Effector CD8-positive, alpha-beta T cell (primary cell): Measurements from ENCODE around the gene LRTM2.

Experiments used
- DNase-seq: peaks from one replicate; lab custom pipeline; 2025; lab: John Stamatoyannopoulos, UW

The LRTM2 gene

DNA sequence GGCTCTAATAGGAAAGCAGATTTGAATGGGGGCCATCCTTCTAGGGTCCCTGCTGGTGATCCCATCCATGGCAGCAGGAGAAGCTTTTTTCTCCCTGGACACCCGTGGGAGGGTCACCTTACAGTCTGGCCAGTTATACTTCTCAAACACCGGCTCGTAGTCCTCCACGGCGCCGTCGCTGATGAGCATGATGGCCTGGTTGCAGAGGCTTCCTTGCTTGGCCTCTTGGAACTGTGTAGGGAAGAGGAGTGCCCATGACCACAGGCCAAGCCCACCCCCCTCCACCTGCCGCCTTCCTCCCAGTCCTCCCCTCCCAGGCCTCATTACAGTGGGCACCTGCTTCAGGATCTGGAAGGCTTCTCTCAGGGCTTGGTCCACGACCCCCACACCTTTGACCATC, 64.3 kb downstream of the LRTM2 start:
- no peak for DNase-seq

DNA sequence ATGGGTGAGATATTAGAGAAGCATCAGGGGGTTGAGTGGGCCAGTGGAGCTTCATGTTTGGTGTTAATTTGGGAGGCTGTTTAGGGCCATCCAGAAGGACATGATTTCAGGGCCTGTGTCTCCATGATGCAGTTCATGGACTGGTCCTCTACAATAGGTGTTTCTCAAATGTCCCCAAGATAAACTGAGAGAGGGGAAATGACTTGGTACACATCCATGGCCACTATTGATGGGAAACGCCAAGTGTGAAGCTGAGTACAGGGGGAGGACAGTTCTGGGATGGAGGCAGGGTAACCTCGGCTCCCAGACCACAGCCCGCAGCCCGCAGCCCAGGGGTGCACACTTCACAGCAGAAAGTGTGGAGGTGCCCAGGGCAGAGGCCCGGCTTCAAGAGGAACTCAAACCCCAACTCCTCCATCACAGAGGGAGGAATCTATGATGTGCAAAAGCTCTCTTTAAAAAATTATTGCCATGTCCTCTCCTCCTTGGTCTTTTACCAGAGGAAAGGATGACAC, 64.8 kb downstream of the LRTM2 start:
- DNase-seq = no peak

DNA sequence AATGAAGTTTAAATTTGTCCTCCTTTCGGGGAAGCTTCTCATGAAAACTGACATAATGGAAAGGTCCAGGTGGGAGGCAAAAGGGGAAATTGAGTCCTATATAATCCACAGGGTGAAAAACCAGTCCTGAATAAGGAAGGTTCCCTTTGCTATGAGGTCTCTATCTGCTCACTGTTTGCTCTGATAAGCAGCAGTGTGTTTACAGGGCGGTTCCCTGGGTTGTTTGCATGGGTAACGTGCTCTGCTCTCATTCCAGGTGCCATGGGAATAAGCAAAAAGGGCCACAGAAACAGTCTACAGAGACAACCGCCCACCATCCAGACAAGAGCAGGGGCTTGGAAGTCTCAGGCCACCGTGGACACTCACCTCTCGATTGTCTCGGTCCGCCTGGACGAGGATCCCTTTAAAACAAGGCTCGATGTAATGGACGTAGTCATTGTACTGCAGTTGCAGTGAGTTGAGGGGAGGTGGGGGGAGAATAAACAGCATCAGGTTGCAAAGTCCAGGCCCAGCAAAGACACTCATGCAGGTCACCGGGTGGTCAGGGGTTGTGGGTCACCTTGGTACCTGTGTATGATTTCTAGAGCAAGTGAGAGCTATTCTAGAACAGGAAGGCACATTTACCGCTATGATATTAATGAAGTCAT, 65.4 kb downstream of the LRTM2 start:
- DNase-seq = no peak
